CD4-positive, alpha-beta T cell treated with Interleukin-17A for 4 hours (primary cell): ENCODE measurements around the gene PAFAH1B2.
A peak's percentile ranks its signal among the peaks of the same experiment; 100 is the strongest.
"Not testable (repeated sequence)": the region's sequence is repeated elsewhere in the genome, so short reads cannot be mapped to it uniquely, and the experiment has no call there.

Experiments
- DNase-seq: peaks from one replicate; pipeline ENCODE4 v3.0.0-alpha.2; 2020; ENCODE audit warnings: mixed read lengths

Gene PAFAH1B2

DNA sequence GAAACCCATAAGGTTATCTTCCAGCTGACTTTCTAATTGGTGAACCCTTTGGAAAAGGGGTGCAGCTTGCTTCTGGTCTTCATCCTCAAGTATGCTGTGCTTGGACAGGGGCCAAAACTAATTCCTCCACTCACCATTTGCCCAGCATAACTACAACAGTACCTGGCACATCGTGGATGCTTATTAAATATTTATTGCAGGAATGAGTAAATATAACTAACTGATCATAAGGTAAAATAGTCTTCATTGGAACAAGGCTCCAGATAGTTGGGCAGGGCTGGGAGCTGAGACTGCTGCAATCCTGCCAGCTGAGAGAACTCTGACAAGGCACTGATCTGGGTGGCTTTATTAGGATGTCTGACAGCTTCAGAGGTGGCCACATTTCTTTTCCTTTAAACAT, 32.1 kb downstream of the PAFAH1B2 start:
- no peak for DNase-seq

GRCh38 chr11:117177534-117178209, 33.6 kb downstream of the PAFAH1B2 start:
- no peak for DNase-seq

DNA sequence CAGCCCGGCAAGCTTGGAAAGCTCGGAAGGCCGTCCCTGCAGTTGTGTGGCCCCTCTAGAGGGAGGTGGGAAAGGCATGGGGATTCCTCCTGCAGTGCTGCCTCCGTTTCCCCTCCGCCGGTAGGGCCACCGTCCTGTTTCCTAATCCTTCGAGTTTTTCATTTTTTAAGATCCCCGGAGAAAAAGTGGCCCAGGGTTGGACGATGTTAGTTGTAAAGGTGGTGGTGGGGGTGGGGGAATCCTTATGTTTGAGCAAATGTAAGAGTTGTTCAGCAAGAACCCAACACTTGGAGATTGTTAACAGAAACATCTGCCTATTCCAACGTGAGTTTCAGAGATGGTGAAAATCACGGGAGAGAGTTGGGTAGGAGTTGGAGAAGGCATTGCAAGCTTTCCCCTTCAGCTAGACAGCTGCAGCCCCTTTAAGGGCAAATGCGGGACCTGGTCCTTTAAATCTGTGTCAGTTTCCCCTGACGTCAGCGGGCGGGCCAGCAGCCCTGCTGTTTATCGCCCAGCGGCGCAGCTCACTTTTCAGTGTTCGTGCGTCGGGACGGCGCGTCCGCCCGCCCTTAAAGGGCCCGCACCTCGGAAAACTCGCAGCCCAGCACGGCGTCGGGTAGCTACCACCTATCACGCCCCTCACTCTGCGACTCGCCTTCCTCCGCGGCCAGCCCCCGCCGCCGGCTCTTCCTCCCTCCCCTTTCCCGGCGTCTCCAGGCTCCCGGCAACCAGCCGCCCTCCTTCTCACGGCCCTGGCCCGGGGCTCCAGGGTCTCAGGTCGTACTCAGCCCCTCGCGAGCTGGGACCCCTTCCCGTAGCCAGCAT, 34.3 kb downstream of the PAFAH1B2 start, which contains the start of gene SIDT2:
Gene SIDT2 (plus strand): TSS at position 534 of the 825 bp plus-strand sequence. CDS start 521 bp downstream, outside the sequence.
- DNase-seq = peak; percentile 92

DNA sequence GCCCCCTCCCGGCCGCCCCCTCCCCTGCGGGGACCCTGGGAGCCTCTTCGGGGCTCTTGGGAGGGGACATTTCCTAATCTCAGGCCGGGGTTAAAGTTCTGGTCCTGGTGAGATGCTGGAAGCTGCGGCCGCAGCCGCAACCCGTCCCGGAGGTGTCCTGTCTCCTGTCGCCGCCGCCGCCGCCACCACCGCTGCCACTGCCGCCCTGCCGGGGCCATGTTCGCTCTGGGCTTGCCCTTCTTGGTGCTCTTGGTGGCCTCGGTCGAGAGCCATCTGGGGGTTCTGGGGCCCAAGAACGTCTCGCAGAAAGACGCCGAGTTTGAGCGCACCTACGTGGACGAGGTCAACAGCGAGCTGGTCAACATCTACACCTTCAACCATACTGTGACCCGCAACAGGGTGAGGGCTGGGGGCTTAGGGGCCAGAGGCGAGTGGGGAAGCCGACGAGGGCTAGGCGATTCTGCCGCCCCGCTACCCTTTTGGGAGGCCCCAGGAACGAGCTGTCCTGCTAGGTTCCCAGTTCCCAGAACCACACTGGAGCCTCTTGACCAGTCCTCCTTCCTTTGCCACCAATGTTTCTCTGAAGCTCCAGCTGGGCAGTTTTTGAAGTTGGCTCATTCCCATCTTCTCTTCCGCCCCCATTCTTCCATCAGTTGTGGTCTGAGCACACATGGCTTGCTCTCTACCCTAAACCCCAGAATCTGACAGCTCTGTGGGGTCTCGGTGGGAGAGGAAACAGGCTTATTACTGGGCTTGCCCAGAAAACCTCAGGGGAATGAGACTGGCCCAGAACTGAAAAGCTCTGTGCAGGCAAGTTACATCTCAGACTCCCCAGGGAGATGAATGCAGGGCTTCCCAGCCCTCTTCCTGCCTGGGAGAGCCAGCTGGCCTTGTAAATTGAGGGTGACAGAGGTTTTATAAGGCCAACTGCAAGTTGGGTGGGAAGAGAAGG, 35.2 kb downstream of the PAFAH1B2 start:
- DNase-seq = peak; percentile 62

GRCh38 chr11:117180020-117180419, 35.9 kb downstream of the PAFAH1B2 start:
- DNase-seq = no peak

DNA sequence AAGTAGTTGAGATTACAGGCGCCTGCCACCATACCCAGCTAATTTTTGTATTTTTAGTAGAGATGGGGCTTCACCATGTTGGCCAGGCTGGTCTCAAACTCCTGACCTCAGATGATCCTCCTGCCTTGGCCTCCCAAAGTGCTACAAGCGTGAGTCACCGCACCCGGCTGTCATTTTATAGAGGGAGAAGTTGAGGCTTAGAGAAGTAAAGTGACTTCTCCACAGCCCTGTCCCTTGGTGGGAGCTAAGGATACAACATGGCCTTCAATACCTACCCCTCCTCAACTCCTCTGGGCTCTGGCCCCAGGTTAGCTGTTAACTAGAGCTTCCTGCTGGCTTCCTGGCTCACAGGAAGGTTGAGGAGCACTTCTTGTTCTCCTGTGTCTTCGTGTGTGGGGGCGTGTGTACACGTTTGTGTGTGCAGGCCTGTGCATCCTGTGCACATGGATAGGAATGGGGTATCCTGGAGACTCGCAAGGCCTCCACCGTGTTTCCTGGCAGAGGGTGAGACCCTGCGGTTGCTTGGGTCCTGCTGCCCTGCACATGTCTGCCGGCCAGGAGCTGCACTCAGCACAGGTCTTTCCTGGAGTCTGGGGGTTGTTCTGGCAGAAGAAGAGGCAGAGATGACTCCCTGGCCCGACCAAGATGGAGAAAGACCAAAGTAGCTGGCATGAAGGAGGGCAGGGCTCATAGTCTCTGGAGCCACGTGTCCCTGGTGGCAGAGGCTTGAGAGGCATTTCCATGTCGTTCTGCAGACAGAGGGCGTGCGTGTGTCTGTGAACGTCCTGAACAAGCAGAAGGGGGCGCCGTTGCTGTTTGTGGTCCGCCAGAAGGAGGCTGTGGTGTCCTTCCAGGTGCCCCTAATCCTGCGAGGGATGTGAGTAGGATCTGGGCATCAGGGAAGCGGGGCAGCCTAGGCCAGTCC, 36.8 kb downstream of the PAFAH1B2 start:
- DNase-seq = peak; percentile 67

GRCh38 chr11:117181586-117182550, 37.8 kb downstream of the PAFAH1B2 start:
- no peak for DNase-seq

GRCh38 chr11:117182551-117182935, 38.5 kb downstream of the PAFAH1B2 start:
- no peak for DNase-seq

GRCh38 chr11:117183178-117183577, 39.1 kb downstream of the PAFAH1B2 start:
- DNase-seq = not testable (repeated sequence)

DNA sequence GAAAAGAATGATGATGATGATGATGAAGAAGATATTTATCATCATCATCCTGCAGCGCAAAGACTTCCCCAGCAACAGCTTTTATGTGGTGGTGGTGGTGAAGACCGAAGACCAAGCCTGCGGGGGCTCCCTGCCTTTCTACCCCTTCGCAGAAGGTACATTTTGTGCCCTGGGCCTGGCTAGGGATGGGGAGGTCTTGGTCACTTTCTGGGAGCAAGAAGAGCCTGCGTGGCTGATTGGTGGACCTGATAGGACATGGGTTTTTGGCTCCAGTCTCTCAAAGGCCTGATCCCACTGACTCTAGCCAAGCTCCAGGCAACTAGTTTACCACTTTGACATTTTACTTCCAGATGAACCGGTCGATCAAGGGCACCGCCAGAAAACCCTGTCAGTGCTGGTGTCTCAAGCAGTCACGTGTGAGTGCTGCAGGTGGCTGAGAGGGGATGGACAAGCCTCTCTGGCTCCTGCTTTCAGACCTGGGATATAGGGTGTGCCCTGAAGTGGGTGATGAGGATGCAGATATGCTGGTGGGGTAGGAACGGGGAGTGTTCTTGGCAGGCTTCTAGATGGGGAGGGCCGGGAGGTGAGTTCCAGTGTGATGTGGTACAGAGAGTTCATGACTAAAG, 39.8 kb downstream of the PAFAH1B2 start:
- DNase-seq = no peak

DNA sequence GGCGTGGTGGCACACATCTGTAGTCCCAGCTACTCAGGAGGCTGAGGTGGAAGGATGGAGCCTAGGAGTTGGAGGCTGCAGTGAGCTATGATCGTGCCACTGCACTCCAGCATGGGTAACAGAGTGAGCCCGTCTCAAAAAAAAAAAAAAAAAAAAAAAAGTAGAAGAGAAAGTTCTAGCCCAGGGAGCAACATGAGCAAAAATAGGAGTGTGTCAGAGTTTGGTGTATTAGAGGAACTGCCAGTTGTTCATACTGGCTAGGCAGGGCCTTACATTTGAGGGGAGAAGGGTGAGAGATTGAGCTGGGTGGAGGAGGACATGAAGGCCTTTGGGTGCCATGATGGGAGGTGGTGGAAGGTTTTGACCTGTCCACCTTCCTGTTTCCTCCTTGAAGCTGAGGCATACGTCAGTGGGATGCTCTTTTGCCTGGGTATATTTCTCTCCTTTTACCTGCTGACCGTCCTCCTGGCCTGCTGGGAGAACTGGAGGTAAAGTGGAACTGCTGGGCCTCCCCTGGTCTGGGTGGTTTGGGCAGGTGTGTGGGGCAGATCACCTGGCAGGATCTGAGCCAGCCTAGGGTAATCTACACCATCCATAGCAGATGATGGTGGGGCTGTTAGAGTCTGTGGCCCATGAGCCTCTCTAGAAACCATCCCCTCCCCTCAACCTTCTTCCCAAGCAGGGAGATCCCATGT, 41.8 kb downstream of the PAFAH1B2 start:
- DNase-seq = no peak

DNA sequence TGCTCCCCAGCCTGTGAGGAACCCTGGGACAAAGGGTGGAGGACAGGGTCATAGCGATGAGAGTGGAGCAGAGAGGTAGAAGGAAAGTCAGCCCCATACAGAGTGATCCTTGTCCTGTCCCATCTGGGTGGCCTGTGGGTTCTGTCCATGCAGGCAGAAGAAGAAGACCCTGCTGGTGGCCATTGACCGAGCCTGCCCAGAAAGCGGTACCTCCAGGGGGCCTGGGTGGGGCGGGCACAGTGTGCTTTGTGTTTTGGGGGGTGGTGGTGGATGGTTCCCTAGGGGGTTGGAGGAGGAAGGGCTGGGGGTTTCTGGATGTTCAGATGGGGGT, 42.3 kb downstream of the PAFAH1B2 start:
- no peak for DNase-seq

DNA sequence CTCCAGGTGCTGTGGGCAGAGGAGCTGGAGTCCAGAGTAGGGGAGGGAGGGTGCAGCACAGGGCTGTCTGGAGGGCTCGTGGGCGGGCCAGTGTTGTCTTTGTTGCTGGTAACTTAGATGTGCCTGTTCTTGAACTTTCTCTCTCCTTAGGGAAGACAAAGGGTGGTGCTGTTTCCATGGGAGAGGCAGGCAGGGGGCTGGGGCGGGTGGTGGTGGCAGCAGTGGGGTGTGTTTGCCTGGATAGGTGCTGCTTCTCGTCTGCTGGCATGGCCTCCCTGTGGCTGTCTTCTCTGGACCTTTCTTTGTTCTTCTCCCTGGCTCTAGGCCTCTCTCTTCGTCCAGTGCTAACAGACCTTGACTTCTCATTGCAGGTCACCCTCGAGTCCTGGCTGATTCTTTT, 42.9 kb downstream of the PAFAH1B2 start:
- DNase-seq = no peak

DNA sequence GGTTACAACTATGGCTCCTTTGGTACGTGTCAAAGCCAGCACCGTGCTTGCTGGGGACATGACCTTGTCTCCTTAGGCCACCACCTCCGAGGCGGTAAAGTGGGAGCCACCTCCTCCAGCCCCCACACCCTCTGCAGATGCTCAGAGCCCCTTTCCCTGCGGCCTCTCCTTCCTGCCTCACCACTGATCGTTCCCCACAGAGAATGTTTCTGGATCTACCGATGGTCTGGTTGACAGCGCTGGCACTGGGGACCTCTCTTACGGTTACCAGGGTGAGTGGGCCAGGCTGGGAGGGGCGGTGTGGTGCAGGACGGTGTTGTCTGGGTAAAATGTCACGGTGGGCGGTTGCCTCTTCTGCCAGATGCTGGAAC, 43.3 kb downstream of the PAFAH1B2 start:
- no peak for DNase-seq

DNA sequence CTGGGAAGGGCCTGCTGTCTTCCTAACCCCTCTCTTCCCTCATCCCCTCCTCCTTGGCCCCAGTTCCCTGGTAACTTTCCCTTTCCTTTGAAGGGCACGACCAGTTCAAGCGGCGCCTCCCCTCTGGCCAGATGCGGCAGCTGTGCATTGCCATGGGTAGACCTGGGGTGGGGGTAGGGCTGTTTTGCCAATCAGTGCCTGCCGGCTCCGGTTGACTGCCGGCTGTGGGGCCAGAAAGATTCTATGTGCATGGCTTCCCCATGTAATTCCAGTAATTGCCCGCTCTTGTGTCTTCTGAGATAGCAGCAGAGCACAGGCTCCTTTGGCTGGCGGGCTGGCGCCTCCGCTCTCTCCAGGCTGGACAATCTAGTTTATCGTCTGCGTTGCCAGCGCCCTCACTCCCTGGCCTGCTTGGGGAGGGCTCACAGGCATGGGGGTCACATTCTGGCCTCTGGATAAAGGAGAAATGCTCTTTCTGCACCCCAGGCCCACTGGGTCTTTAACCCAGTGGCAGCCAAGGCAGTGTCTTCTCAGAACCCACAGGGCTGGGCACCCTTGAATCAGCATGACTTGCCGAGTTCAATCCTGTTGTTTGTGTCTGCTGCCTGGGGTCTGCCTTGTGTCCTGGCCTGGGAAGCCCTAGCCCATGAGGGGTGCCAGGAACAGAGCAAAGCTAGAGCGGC, 43.9 kb downstream of the PAFAH1B2 start:
- DNase-seq = no peak

- DNase-seq = no peak
Observed at GRCh38 chr11:117188620-117189081, 44.6 kb downstream of the PAFAH1B2 start.

DNA sequence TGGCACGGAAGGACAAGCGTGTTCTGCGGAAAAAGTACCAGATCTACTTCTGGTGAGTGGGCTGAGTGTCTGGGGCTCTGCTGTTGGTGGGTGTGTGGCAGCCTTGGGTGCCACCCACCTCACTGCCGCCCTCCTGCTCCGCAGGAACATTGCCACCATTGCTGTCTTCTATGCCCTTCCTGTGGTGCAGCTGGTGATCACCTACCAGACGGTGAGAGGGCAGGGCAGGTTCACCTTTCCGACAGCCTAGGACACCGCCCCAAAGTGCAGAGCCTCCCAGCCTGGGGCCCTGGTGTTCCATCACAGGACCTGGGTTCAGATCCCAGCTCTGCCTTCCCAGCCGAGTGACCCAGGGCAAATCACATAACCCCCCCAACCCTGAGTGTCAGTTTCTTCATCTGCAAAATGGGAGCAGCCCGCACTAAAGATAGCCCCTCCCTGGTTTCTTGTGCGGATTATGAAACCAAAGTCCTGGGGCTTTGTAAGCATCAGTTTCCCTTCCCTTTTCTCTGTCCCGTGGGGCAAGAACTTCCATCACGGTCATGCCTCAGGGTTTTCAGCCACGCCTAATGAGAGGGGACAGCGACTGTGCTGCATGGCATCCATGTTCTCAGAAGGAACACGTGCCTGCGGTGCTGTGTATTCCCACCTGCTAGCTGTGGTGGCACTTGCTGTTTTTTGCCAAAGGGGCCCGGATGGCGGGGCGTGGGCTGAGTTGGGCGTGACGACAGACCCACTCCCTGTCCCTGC, 45.3 kb downstream of the PAFAH1B2 start:
- DNase-seq = no peak

- no peak for DNase-seq
Observed at GRCh38 chr11:117189941-117190544, 46.0 kb downstream of the PAFAH1B2 start.
